ENCODE measurements around the gene INTS15.

Gene INTS15

DNA sequence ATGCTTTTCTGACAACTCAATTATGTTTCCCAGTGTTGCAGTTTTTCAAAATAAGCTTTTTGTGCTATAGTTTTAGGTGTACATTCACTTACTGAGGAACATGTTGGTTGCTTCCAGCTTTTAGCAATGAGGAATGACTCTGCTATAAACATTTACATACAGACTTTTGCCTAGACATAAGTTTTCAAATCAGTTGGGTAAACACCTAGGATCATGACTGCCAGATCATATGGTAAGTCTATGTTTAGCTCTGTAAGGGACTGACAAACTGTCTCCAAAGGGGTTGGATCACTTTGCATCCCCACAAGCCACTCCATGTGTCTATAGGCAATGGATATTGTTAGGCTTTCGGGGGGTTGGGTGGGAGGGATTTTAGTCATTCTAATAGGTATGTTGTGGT is 27.7 kb upstream of the INTS15 start:
- Mint-ChIP-seq H3K27ac (no peak overlapping the region), H3K36me3 (ENCODE audit: low read depth) (no peaks in the 10 kb centered on the region), H3K9me3 (no peaks in the 10 kb centered on the region), H3K4me3 (no peak overlapping the region), H3K27me3 (ENCODE audit: low read depth) (peaks cover 5% of the 10 kb centered on the region), H3K4me1 (no peaks in the 10 kb centered on the region)
- TF ChIP-seq, protein P1, sequence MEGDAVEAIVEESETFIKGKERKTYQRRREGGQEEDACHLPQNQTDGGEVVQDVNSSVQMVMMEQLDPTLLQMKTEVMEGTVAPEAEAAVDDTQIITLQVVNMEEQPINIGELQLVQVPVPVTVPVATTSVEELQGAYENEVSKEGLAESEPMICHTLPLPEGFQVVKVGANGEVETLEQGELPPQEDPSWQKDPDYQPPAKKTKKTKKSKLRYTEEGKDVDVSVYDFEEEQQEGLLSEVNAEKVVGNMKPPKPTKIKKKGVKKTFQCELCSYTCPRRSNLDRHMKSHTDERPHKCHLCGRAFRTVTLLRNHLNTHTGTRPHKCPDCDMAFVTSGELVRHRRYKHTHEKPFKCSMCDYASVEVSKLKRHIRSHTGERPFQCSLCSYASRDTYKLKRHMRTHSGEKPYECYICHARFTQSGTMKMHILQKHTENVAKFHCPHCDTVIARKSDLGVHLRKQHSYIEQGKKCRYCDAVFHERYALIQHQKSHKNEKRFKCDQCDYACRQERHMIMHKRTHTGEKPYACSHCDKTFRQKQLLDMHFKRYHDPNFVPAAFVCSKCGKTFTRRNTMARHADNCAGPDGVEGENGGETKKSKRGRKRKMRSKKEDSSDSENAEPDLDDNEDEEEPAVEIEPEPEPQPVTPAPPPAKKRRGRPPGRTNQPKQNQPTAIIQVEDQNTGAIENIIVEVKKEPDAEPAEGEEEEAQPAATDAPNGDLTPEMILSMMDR (IDR thresholded peaks at IDR 0.05; ENCODE audit: unreplicated experiment in 3 of 3) = no peak

DNA sequence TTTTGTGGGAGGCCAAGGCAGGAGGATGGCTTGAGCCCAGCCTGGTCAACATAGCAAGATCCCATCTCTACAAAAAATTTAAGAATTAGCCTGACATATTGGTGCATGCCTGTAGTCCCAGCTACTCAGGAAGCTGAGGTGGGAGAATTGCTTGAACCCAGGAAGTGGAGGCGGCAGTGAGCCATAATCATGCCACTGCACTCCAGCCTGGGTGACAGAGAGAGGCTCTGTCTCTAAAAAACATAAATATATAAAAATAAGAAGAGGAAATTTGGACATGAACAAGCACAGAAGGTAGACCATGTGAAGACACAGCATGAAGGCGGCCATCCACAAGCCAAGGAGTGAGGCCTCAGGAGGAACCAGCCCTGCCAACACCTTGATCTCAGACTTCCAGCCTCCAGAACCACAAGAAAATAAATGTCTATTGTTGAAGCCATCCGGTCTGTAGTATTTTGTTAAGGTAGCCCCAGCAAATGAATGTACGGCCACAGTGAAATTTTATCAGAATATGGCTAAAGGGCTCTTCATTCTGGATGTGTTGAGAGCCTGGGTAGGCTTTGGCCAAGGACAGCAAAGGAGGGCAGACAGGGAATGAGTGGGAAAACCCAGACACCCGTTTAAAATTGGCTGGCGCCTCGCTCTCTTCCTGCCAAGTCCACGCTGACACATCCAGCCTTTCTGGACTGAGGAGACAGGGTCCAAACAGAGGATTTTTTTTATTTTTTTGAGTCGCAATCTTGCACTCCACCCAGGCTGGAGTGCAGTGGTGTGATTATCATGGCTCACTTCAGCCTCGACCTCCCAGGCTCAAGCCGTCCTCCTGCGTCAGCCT is 25.7 kb upstream of the INTS15 start:
- Mint-ChIP-seq H3K4me3 (no peak overlapping the region), H3K9me3 (no peaks in the 10 kb centered on the region), H3K4me1 (no peaks in the 10 kb centered on the region), H3K27me3 (ENCODE audit: low read depth) (no peaks in the 10 kb centered on the region), H3K27ac (no peak overlapping the region), H3K36me3 (ENCODE audit: low read depth) (no peaks in the 10 kb centered on the region)
- TF ChIP-seq, protein P1 (IDR thresholded peaks at IDR 0.05; ENCODE audit: unreplicated experiment in 3 of 3) = no peak

DNA sequence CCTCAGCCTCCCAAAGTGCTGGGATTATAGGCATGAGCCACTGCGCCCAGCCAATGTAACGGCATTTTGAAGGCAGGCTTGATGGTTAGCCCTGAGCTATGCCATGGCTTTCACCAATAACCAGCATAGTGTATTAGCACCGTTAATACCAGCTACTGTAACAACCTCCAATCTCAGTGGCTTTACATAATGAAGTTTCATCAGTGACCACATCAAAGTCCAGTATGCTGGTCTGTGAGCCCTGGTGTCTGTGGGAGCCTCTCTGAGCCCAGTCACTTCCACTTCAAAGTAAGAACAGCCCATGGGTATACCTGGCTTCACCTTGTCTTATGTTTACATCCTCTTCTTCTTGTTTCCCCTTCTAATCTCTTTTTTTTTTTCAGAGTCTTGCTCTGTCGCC is 24.2 kb upstream of the INTS15 start:
- H3K4me3 Mint-ChIP-seq = no peak overlapping the region
- no peak overlapping the region for H3K27ac Mint-ChIP-seq
- H3K36me3 Mint-ChIP-seq (ENCODE audit: low read depth) = no peaks in the 10 kb centered on the region
- TF ChIP-seq, protein P1 (IDR thresholded peaks at IDR 0.05; ENCODE audit: unreplicated experiment in 3 of 3) = no peak
- H3K4me1 Mint-ChIP-seq = no peaks in the 10 kb centered on the region
- no peaks in the 10 kb centered on the region for H3K9me3 Mint-ChIP-seq
- no peaks in the 10 kb centered on the region for H3K27me3 Mint-ChIP-seq (ENCODE audit: low read depth)

DNA sequence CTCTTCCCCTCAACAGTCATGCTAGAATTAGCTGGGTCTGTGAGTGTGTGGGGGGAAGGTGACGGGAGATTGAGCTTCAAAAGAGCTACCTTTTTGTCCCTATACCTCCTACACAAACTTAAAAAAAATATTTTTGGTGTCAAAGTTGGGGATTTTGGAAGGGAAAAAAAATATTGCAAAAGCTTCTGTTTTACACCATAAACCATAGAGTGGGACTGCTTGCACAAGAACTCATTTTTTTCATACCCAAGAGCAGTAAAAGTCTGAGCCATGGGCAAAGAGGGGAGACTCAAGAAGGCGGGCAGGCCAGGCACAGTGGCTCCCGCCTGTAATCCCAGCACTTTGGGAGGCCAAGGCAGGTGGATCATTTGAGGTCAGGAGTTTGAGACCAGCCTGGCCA is 21.9 kb upstream of the INTS15 start:
- Mint-ChIP-seq H3K4me1 (no peaks in the 10 kb centered on the region), H3K36me3 (ENCODE audit: low read depth) (no peaks in the 10 kb centered on the region), H3K27me3 (ENCODE audit: low read depth) (peaks cover 2% of the 10 kb centered on the region)

GRCh38 chr7:6571160-6571779 is 18.6 kb upstream of the INTS15 start:
- H3K27me3 Mint-ChIP-seq (ENCODE audit: low read depth) = peaks cover 3% of the 10 kb centered on the region
- no peaks in the 10 kb centered on the region for H3K4me1 Mint-ChIP-seq

More for the DNA sequence above, 21.9 kb upstream of the INTS15 start:
- no peaks in the 10 kb centered on the region for H3K9me3 Mint-ChIP-seq
- H3K27ac Mint-ChIP-seq = no peak overlapping the region
- no peak overlapping the region for H3K4me3 Mint-ChIP-seq
- TF ChIP-seq, protein P1 (IDR thresholded peaks at IDR 0.05; ENCODE audit: unreplicated experiment in 3 of 3) = no peak

More at GRCh38 chr7:6571160-6571779, 18.6 kb upstream of the INTS15 start:
- Mint-ChIP-seq H3K9me3 (no peaks in the 10 kb centered on the region), H3K36me3 (ENCODE audit: low read depth) (no peaks in the 10 kb centered on the region), H3K27ac (no peak overlapping the region), H3K4me3 (no peak overlapping the region)
- TF ChIP-seq, protein P1 (IDR thresholded peaks at IDR 0.05; ENCODE audit: unreplicated experiment in 3 of 3) = no peak

Data from nephron (organoid).